Omental fat pad (tissue), 4 donors: Measurements from ENCODE around the gene SEPTIN10. TPM values are rescaled to one million over a fixed set of nuclear protein-coding genes. Genes with fewer than 3 reads are reported as not detected.

ENCODE experiments used
- ATAC-seq: fragments of 150-250 bp; one replicate; pipeline ENCODE4 v1.9.1; 2016; ENCODE audit warnings: mild to moderate bottlenecking, moderate library complexity; ENCODE audit not compliant: low FRiP score
- DNase-seq: peaks from one replicate; pipeline ENCODE4 v3.0.0-alpha.2; 2019; ENCODE audit warnings: low spot score
- CTCF ChIP-seq, 3 donors: fragments of 450-650 bp; IDR thresholded peaks; one replicate each; pipeline ENCODE4 v1.5.1; 2016 to 2017; ENCODE audit warnings: antibody characterized with exemption in 3 of 3, mild to moderate bottlenecking in 3 of 3, moderate library complexity in 2 of 3
- total RNA-seq, 4 donors: library from RNA; depleted of rRNA; stranded (reverse); fragments of >200 nt; gene quantifications; one replicate each; pipeline ENCODE4 v1.1.0, GENCODE V29; 2016

Gene SEPTIN10
- total RNA-seq, 4 donors from 2014 or later: 55.0 to 116 (median 75.1) TPM

GRCh38 chr2:109609352-109610024, 4.3 kb downstream of the SEPTIN10 start:
- DNase-seq (no peak), ATAC-seq (no peak)
- TF ChIP-seq CTCF (IDR thresholded peaks at IDR 0.05): no peak

DNA sequence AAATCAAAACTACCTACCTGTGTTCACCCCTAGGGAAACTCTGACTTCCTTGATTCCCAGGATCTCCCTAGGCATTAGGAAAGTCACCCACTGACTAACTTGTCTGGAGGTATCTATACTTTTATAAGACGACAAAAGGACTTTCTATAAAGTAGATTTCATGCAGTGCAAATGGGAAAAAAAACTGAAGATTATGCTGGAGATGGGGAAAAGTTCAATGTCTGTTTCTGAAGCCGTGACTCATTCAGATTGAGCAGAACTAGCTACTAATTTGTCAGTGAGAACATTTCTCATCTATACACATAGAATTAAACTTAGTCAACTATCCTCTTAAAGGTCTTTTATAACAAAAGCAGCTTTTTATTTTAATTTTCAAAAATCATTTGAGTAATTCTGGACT, 6.0 kb downstream of the SEPTIN10 start:
- DNase-seq: no peak
- ATAC-seq: peak; percentile 50
- TF ChIP-seq CTCF (IDR thresholded peaks at IDR 0.05): no peak

DNA sequence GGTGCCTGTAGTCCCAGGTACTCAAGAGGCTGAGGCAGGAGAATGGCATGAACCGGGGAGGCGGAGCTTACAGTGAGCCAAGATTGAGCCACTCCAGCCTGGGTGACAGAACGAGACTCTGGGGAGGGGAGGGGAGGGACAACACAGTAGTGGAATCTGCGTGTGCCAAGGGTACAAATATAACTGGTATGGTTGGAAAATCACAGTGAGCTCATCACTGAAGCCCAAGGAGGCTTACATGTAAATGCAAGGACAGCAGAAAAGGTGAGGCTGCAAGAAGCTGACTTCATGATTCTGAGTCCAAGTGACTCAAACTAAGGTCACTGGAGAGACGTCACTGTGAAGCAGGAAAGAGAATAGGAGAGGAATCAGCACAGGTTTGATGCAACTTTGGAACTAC, 9.2 kb downstream of the SEPTIN10 start:
- ATAC-seq (no peak), DNase-seq (no peak)
- no peak for TF ChIP-seq CTCF (IDR thresholded peaks at IDR 0.05)

GRCh38 chr2:109602617-109603188, 11.1 kb downstream of the SEPTIN10 start:
- no peak for ATAC-seq
- no peak for TF ChIP-seq CTCF (IDR thresholded peaks at IDR 0.05)
- no peak for DNase-seq

DNA sequence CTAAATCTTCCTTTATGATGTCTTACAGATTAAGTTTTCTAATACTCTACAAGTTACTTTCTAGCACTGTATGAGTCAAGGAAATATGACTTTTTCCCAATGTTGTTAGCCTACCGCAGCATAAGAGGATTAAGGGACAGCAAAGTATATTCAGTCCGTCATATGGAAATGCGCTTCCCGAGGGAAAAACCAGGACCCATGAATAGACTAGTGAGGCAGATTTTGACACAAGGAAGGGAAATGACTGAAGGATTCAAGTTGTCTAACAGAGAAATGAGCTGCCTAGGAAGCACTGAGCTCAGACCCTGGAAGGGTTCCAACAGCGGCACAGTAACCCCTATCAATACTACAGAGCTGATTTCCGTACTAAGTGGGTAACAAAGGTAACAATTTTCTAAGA, 12.0 kb downstream of the SEPTIN10 start:
- DNase-seq (no peak), ATAC-seq (no peak)
- TF ChIP-seq CTCF (IDR thresholded peaks at IDR 0.05): no peak

GRCh38 chr2:109597283-109597682, 16.5 kb downstream of the SEPTIN10 start:
- TF ChIP-seq CTCF (IDR thresholded peaks at IDR 0.05): no peak
- DNase-seq (no peak), ATAC-seq (no peak)

- DNase-seq: no peak
- no peak for ATAC-seq
- no peak for TF ChIP-seq CTCF (IDR thresholded peaks at IDR 0.05)
These were observed 18.1 kb downstream of the SEPTIN10 start for GRCh38 chr2:109595644-109596043.
